ENCODE results near the gene NR1H2.

GRCh38 chr19:50371914-50372475 is 4.3 kb upstream of the NR1H2 start:
- no peak for TF ChIP-seq POLR2A (IDR thresholded peaks at IDR 0.05)
- no peak for TF ChIP-seq CTCF (IDR thresholded peaks at IDR 0.05)
